Loucy (cell line): ENCODE measurements around the gene AVPR2.

Experiments used
- H2AFZ ChIP-seq: fragments of 200-600 bp; sonication (generic); 2 replicates; pipeline ENCODE4 v1.6.0; 2016; ENCODE audit warnings: antibody characterized with exemption, mild to moderate bottlenecking, low read length, moderate library complexity
- H3F3A ChIP-seq: fragments of 200-600 bp; 2 replicates; pipeline ENCODE4 v1.6.0; 2016; ENCODE audit warnings: antibody characterized with exemption, low read depth, mild to moderate bottlenecking
- H3K27me3 ChIP-seq: fragments of 200-600 bp; sonication (generic); 2 replicates; pipeline ENCODE4 v1.6.1; 2014; ENCODE audit warnings: low read length, mild to moderate bottlenecking; ENCODE audit not compliant: insufficient read depth, poor library complexity, severe bottlenecking
- H3K36me3 ChIP-seq: fragments of 200-600 bp; sonication (generic); 2 replicates; pipeline ENCODE4 v1.6.1; 2016; ENCODE audit warnings: low read length; ENCODE audit not compliant: insufficient read depth
- H3K4me1 ChIP-seq: fragments of 200-600 bp; sonication (generic); 2 replicates; pipeline ENCODE4 v1.5.1; 2014; ENCODE audit warnings: low read length, mild to moderate bottlenecking; ENCODE audit not compliant: insufficient read depth, poor library complexity, severe bottlenecking
- H3K4me2 ChIP-seq: fragments of 200-600 bp; sonication (generic); 2 replicates; pipeline ENCODE4 v1.6.0; 2014; ENCODE audit warnings: antibody characterized with exemption, low read length, low read depth, mild to moderate bottlenecking; ENCODE audit not compliant: poor library complexity, severe bottlenecking
- H3K4me3 ChIP-seq: fragments of 200-600 bp; sonication (generic); 2 replicates; pipeline ENCODE4 v1.5.1; 2014; ENCODE audit warnings: low read length, mild to moderate bottlenecking, mixed read lengths; ENCODE audit not compliant: poor library complexity, severe bottlenecking
- H3K79me2 ChIP-seq: fragments of 200-600 bp; sonication (generic); 2 replicates; pipeline ENCODE4 v1.6.1; 2014; ENCODE audit warnings: low read length; ENCODE audit not compliant: insufficient read depth
- H3K9ac ChIP-seq: fragments of 200-600 bp; sonication (generic); 2 replicates; pipeline ENCODE4 v1.6.0; 2014; ENCODE audit warnings: mild to moderate bottlenecking, low read depth, low read length, moderate library complexity; ENCODE audit not compliant: poor library complexity, severe bottlenecking
- H3K9me2 ChIP-seq: fragments of 200-600 bp; sonication (generic); replicated peaks from 2 replicates; pipeline ENCODE4 v1.6.1; 2016; ENCODE audit warnings: low read depth, low read length, mixed read lengths
- H3K9me3 ChIP-seq: fragments of 200-600 bp; sonication (generic); 2 replicates; pipeline ENCODE4 v1.6.1; 2014; ENCODE audit warnings: mild to moderate bottlenecking, antibody characterized with exemption, low read length, low read depth; ENCODE audit not compliant: insufficient read depth
- H4K20me1 ChIP-seq: fragments of 200-600 bp; sonication (generic); 2 replicates; pipeline ENCODE4 v1.6.0; 2014; ENCODE audit warnings: antibody characterized with exemption, low read length, mild to moderate bottlenecking; ENCODE audit not compliant: insufficient read depth, poor library complexity, severe bottlenecking
- CTCF ChIP-seq: fragments of 200-600 bp; sonication (generic); conservative IDR thresholded peaks from 2 replicates; pipeline ENCODE4 v1.5.1; 2014; ENCODE audit warnings: mild to moderate bottlenecking, antibody characterized with exemption, low read length
- EZH2phosphoT487 ChIP-seq: fragments of 200-600 bp; IDR thresholded peaks from 2 replicates; pipeline ENCODE4 v1.6.1; 2018; ENCODE audit warnings: antibody characterized with exemption, mild to moderate bottlenecking, moderate library complexity, borderline replicate concordance

The AVPR2 gene

GRCh38 chrX:153869473-153870287, 34.8 kb upstream of the AVPR2 start:
- Histone ChIP-seq H4K20me1 (no peaks in the 10 kb centered on the region), H3K79me2 (no peaks in the 10 kb centered on the region)

GRCh38 chrX:153870288-153870690, 34.2 kb upstream of the AVPR2 start:
- no peak overlapping the region for H2AFZ ChIP-seq
- H4K20me1 ChIP-seq: no peaks in the 10 kb centered on the region
- no peak overlapping the region for H3K9ac ChIP-seq
- H3K9me2 ChIP-seq: no peaks in the 10 kb centered on the region
- no peaks in the 10 kb centered on the region for H3K4me1 ChIP-seq
- no peak overlapping the region for H3K4me2 ChIP-seq
- H3K36me3 ChIP-seq: no peaks in the 10 kb centered on the region
- no peaks in the 10 kb centered on the region for H3F3A ChIP-seq
- H3K9me3 ChIP-seq: no peaks in the 10 kb centered on the region
- H3K79me2 ChIP-seq: no peaks in the 10 kb centered on the region
- no peak for TF ChIP-seq EZH2phosphoT487
- no peak for TF ChIP-seq CTCF
- H3K27me3 ChIP-seq: no peaks in the 10 kb centered on the region
- H3K4me3 ChIP-seq: no peak overlapping the region

More at GRCh38 chrX:153869473-153870287, 34.8 kb upstream of the AVPR2 start:
- Histone ChIP-seq H3K36me3 (no peaks in the 10 kb centered on the region), H3K9me2 (no peaks in the 10 kb centered on the region), H3K4me2 (no peak overlapping the region), H3K9ac (no peak overlapping the region), H3K4me1 (no peaks in the 10 kb centered on the region), H3K9me3 (no peaks in the 10 kb centered on the region), H2AFZ (no peak overlapping the region), H3K4me3 (no peak overlapping the region), H3F3A (no peaks in the 10 kb centered on the region), H3K27me3 (no peaks in the 10 kb centered on the region)
- TF ChIP-seq EZH2phosphoT487: no peak
- TF ChIP-seq CTCF: no peak

GRCh38 chrX:153870791-153871360, 33.6 kb upstream of the AVPR2 start:
- H3K4me2 ChIP-seq: no peak overlapping the region
- no peaks in the 10 kb centered on the region for H3F3A ChIP-seq
- H2AFZ ChIP-seq: no peak overlapping the region
- no peaks in the 10 kb centered on the region for H3K9me2 ChIP-seq
- H3K9ac ChIP-seq: no peak overlapping the region
- H3K79me2 ChIP-seq: no peaks in the 10 kb centered on the region
- no peaks in the 10 kb centered on the region for H3K4me1 ChIP-seq
- H3K36me3 ChIP-seq: no peaks in the 10 kb centered on the region
- no peaks in the 10 kb centered on the region for H3K9me3 ChIP-seq
- H4K20me1 ChIP-seq: no peaks in the 10 kb centered on the region
- H3K4me3 ChIP-seq: no peak overlapping the region
- no peak for TF ChIP-seq CTCF
- TF ChIP-seq EZH2phosphoT487: no peak
- H3K27me3 ChIP-seq: no peaks in the 10 kb centered on the region
